ENCODE data around the gene LAMA1. TPM values are rescaled to one million over a fixed set of nuclear protein-coding genes. Genes with fewer than 3 reads are reported as not detected.

LAMA1 gene
- total and polyA plus RNA-seq, 2 donors (not counting 3 experiments of a cell fraction or from before 2014, with no cell fraction given), result 0.04 TPM; not detected in 1

DNA sequence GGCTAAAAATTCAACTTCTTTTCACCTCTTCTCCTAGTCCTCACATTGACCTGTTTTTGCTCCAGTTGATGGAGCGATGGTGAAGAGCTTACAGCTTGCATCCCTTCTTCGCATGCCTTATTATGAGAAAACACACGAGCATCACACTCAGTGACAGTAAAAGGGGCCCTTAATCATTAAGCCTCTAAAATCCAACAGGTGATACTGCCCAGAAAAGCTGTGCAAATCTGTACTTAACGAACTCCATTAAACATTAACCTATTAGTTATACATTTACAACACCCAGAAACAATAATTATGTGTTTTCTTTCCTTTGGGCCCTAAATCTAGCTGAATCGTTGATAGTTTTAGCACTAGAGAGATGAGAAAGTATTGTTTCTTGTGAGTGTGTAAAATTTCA, 54.8 kb downstream of the LAMA1 start:
- DNase-seq (ENCODE audit: low read depth, low spot score) (no peak), FAIRE-seq (no peak)
- CTCF ChIA-PET, result no interaction called here
- no peaks in the 10 kb centered on the region for H3K9me1 ChIP-seq (replicated peaks; ENCODE audit: control insufficient read depth, extremely low read depth, insufficient read depth, low read length)
- H3K27ac ChIP-seq (ENCODE audit: insufficient read depth, low read depth, low read length), result no peak overlapping the region
- no peak for TF ChIP-seq EZH2 (IDR thresholded peaks at IDR 0.05; ENCODE audit: borderline replicate concordance, low read depth, low read length, severe bottlenecking)
- TF ChIP-seq GATA2 (IDR thresholded peaks at IDR 0.05; ENCODE audit: insufficient read depth, insufficient read length, low read depth, low read length), result no peak
- no peak for TF ChIP-seq MYC (IDR thresholded peaks at IDR 0.05; ENCODE audit: low read depth, low read length)
- no peak for TF ChIP-seq POLR2AphosphoS5 (IDR thresholded peaks at IDR 0.05; ENCODE audit: insufficient read depth, low read depth, low read length)
- TF ChIP-seq FOS (IDR thresholded peaks at IDR 0.05; ENCODE audit: borderline replicate concordance, insufficient read depth, low read length), result no peak
- TF ChIP-seq, protein P1, sequence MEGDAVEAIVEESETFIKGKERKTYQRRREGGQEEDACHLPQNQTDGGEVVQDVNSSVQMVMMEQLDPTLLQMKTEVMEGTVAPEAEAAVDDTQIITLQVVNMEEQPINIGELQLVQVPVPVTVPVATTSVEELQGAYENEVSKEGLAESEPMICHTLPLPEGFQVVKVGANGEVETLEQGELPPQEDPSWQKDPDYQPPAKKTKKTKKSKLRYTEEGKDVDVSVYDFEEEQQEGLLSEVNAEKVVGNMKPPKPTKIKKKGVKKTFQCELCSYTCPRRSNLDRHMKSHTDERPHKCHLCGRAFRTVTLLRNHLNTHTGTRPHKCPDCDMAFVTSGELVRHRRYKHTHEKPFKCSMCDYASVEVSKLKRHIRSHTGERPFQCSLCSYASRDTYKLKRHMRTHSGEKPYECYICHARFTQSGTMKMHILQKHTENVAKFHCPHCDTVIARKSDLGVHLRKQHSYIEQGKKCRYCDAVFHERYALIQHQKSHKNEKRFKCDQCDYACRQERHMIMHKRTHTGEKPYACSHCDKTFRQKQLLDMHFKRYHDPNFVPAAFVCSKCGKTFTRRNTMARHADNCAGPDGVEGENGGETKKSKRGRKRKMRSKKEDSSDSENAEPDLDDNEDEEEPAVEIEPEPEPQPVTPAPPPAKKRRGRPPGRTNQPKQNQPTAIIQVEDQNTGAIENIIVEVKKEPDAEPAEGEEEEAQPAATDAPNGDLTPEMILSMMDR (IDR thresholded peaks at IDR 0.05; ENCODE audit: extremely low read depth in 1 of 2, insufficient read depth in 1 of 2, low read depth in 1 of 2, low read length in 2 of 2), result no peak
- no peak for TF ChIP-seq POLR2A (IDR thresholded peaks at IDR 0.05; ENCODE audit: low read depth, low read length)
- TF ChIP-seq, protein P2, sequence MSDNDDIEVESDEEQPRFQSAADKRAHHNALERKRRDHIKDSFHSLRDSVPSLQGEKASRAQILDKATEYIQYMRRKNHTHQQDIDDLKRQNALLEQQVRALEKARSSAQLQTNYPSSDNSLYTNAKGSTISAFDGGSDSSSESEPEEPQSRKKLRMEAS (IDR thresholded peaks at IDR 0.05; ENCODE audit: insufficient read depth, insufficient read length), result no peak
- no peak for TF ChIP-seq JUN (IDR thresholded peaks at IDR 0.05; ENCODE audit: borderline replicate concordance, insufficient read depth, insufficient read length, low read depth)
- intact Hi-C loops (cut with micrococcal nuclease) (no loop called here), dilution Hi-C loops (cut with MboI; ENCODE audit: extremely low pct_ligation_motif_present, low sequenced_read_pairs) (no loop called here)
- H3K4me1 ChIP-seq (ENCODE audit: control insufficient read depth, extremely low read depth, insufficient read depth, low read length), result no peaks in the 10 kb centered on the region
- no peak overlapping the region for H3K4me2 ChIP-seq (ENCODE audit: insufficient read depth, low read length)
- no peaks in the 10 kb centered on the region for H3K9me3 ChIP-seq (replicated peaks; ENCODE audit: control insufficient read depth, insufficient read depth, low read length)
- no peak overlapping the region for H3K9ac ChIP-seq (replicated peaks; ENCODE audit: extremely low read depth, insufficient read depth, low read length)
- no TSS peak for BruUV-seq (replicated peaks)
- no peak overlapping the region for H3K4me3 ChIP-seq (replicated peaks in 1 of 3; ENCODE audit: insufficient read depth in 1 of 3, low read depth in 1 of 3, low read length in 3 of 3)
- no peaks in the 10 kb centered on the region for H3K36me3 ChIP-seq (ENCODE audit: control insufficient read depth in 2 of 2, extremely low read depth in 1 of 2, insufficient read depth in 2 of 2, low read length in 2 of 2)
- no peaks in the 10 kb centered on the region for H4K20me1 ChIP-seq (replicated peaks; ENCODE audit: control insufficient read depth, extremely low read depth, insufficient read depth, low read length)
- H2AFZ ChIP-seq (ENCODE audit: low read depth, low read length), result no peak overlapping the region
- H3K27me3 ChIP-seq (ENCODE audit: control insufficient read depth in 2 of 2, insufficient read depth in 2 of 2, low read length in 2 of 2), result no peaks in the 10 kb centered on the region
- POLR2A ChIA-PET, result no interaction called here
- no peaks in the 10 kb centered on the region for H3K79me2 ChIP-seq (ENCODE audit: control insufficient read depth, insufficient read depth, low read length)

Measured in endothelial cell of umbilical vein (primary cell).